Sigmoid colon (tissue), 7 donors: ENCODE results near the gene RLN1. TPM values are rescaled to one million over a fixed set of nuclear protein-coding genes. Genes with fewer than 3 reads are reported as not detected.
"Not testable (repeated sequence)": the region's sequence is repeated elsewhere in the genome, so short reads cannot be mapped to it uniquely, and the experiment has no call there.

Source experiments
- DNase-seq: peaks from one replicate; pipeline ENCODE4 v3.0.0-alpha.2; 2019
- H3K27ac ChIP-seq, 4 donors: fragments of 200-600 bp; sonication (generic); one replicate each; pipeline ENCODE4 v1.5.1; 2016 to 2019; ENCODE audit warnings: mild to moderate bottlenecking in 1 of 4
- H3K27me3 ChIP-seq, 3 donors: fragments of 200-600 bp; sonication (generic); one replicate each; pipeline ENCODE4 v1.5.1; 2019; ENCODE audit warnings: mild to moderate bottlenecking in 1 of 3
- H3K36me3 ChIP-seq, 4 donors: fragments of 200-600 bp; sonication (generic); one replicate each; pipeline ENCODE4 v1.5.1; 2016 to 2019
- H3K4me1 ChIP-seq, 4 donors: fragments of 200-600 bp; sonication (generic); one replicate each; pipeline ENCODE4 v1.5.1; 2017 to 2019
- H3K4me3 ChIP-seq, 4 donors: fragments of 200-600 bp; sonication (generic); one replicate each; pipeline ENCODE4 v1.5.1; 2017 to 2019; ENCODE audit warnings: mild to moderate bottlenecking in 2 of 4, moderate library complexity in 1 of 4
- H3K9me3 ChIP-seq, 4 donors: fragments of 200-600 bp in 3 of 4; sonication (generic) in 3 of 4; one replicate each; pipeline versions ENCODE4 v1.5.1 to v1.6.1; 2013 to 2019
- CTCF ChIP-seq, 4 experiments: fragments of 450-650 bp in 3 of 4; fragments of 200-600 bp in 1 of 4; IDR thresholded peaks; one replicate each; pipeline ENCODE4 v1.5.1; 2016 to 2019; ENCODE audit warnings: antibody characterized with exemption in 4 of 4, mild to moderate bottlenecking in 3 of 4, moderate library complexity in 2 of 4
- EP300 ChIP-seq, 4 donors: sonication (generic); formaldehyde crosslinking; IDR thresholded peaks; one replicate each; pipeline ENCODE4 v1.6.1; 2017; ENCODE audit warnings: antibody characterized with exemption in 4 of 4
- POLR2A ChIP-seq, 2 donors: fragments of 450-650 bp; IDR thresholded peaks; one replicate each; pipeline ENCODE4 v1.6.1; 2016; ENCODE audit warnings: antibody characterized with exemption in 2 of 2, mild to moderate bottlenecking in 2 of 2, moderate library complexity in 2 of 2
- POLR2AphosphoS5 ChIP-seq, 4 donors: sonication (generic); formaldehyde crosslinking; IDR thresholded peaks; one replicate each; pipeline ENCODE4 v1.6.1; 2017; ENCODE audit warnings: antibody characterized with exemption in 4 of 4
- WGBS, 2 donors: extraction: QIAGEN DNeasy Blood & Tissue Kit; methylation state at CpG; one replicate each; pipeline ENCODE4 v1.1.7; 2013; 5-methylcytosine and 5-hydroxymethylcytosine counted together
- intact Hi-C: fragments of 100-400 bp; cut with DNase I; formaldehyde crosslinking; loops from one replicate; pipeline ENCODE4 v1.15.1; 2023
- polyA plus RNA-seq, 3 donors: library from polyadenylated mRNA; stranded (reverse); fragments of 200-250 nt; gene quantifications; one replicate each; pipeline ENCODE4 v1.2.3, GENCODE V29; 2013
- total RNA-seq, 4 donors: library from RNA; depleted of rRNA; stranded (reverse); fragments of >200 nt; gene quantifications; one replicate each; pipeline ENCODE4 v1.1.0, GENCODE V29; 2016
- donor health status: healthy with polysubstance abuse.
- donor health status: Bipolar disorder and iron deficiency.
- donor health status: healthy.

The RLN1 gene
- total and polyA plus RNA-seq, 7 donors: 0.51 TPM; not detected in 6

- no peaks in the 10 kb centered on the region for H3K9me3 ChIP-seq
- no peak overlapping the region for H3K27ac ChIP-seq
- peaks cover 0 to 4% (median 0%) of the 10 kb centered on the region in 3 donors for H3K27me3 ChIP-seq
- no peaks in the 10 kb centered on the region for H3K4me1 ChIP-seq
- no peaks in the 10 kb centered on the region for H3K36me3 ChIP-seq
- no peak for DNase-seq
- no peak overlapping the region for H3K4me3 ChIP-seq
- 77 to 84% methylated on average over 10 of the region's 10 CpGs for WGBS, 2 donors
- TF ChIP-seq POLR2AphosphoS5 (IDR thresholded peaks at IDR 0.05) (no peak), CTCF (IDR thresholded peaks at IDR 0.05) (no peak), EP300 (IDR thresholded peaks at IDR 0.05) (no peak)
- intact Hi-C loops: no loop called here
These were observed 12.7 kb downstream of the RLN1 start for GRCh38 chr9:5326893-5327548.

DNA sequence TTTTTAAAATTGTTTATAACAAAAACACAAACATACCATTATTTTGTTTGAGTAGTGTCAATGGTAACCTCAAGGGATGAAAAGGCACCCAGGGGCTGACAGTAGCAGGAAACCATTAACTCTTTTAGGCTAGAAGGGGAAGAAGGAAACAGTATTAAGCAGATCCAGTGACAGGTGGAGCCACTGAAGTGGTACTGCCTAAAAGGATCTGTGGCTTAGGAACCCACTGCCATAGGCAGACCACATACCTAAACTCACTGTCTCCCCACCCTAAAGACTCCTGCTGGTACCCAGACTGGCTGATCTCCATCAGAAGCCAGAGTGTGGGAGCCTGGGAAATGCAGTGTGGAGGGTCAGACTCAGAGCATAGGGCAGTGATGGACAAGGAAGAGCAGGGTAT, 13.5 kb downstream of the RLN1 start:
- Histone ChIP-seq H3K4me1 (no peaks in the 10 kb centered on the region), H3K4me3 (no peak overlapping the region), H3K9me3 (no peaks in the 10 kb centered on the region), H3K27ac (no peak overlapping the region), H3K27me3 (peaks cover 0 to 4% (median 0%) of the 10 kb centered on the region in 3 donors), H3K36me3 (no peaks in the 10 kb centered on the region)
- DNase-seq: no peak
- intact Hi-C loops: no loop called here
- TF ChIP-seq POLR2AphosphoS5 (IDR thresholded peaks at IDR 0.05): no peak
- no peak for TF ChIP-seq POLR2A (IDR thresholded peaks at IDR 0.05)
- TF ChIP-seq CTCF (IDR thresholded peaks at IDR 0.05): no peak
- no peak for TF ChIP-seq EP300 (IDR thresholded peaks at IDR 0.05)

GRCh38 chr9:5321601-5322000, 18.1 kb downstream of the RLN1 start:
- H3K4me1 ChIP-seq, H3K27me3 ChIP-seq, intact Hi-C loops, H3K9me3 ChIP-seq, H3K27ac ChIP-seq, DNase-seq, H3K36me3 ChIP-seq, H3K4me3 ChIP-seq: not testable (repeated sequence)
- 77 to 89% methylated on average over 1 of the region's 1 CpG for WGBS, 2 donors

DNA sequence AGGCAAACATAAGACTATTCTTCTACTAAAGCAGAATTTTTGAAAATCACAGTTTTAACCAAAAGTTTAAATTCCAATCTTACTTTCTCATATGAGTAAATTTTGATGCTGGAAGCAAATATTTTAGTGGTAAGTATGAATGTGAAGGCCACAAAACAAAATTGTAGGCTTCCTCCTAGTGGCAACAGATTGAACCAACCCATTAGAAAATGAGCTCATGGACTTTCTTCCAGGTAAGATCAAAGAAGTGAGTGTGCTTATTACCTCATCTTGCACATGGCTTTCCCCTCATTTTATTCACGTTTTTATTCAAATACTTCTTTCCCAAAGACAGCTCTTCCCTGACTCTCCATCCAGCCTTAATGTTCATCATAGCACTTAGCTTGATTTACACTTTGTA, 18.6 kb downstream of the RLN1 start:
- H3K4me3 ChIP-seq: no peak overlapping the region
- no peaks in the 10 kb centered on the region for H3K36me3 ChIP-seq
- no peaks in the 10 kb centered on the region for H3K4me1 ChIP-seq
- WGBS, 2 donors: 24 to 39% methylated on average over 1 of the region's 1 CpG
- H3K9me3 ChIP-seq: peaks cover 0 to 4% (median 0%) of the 10 kb centered on the region in 4 donors
- TF ChIP-seq CTCF (IDR thresholded peaks at IDR 0.05) (no peak), EP300 (IDR thresholded peaks at IDR 0.05) (no peak)
- intact Hi-C loops: no loop called here
- no peak overlapping the region for H3K27ac ChIP-seq
- no peak for DNase-seq
- peaks cover 0 to 4% (median 0%) of the 10 kb centered on the region in 3 donors for H3K27me3 ChIP-seq

GRCh38 chr9:5316406-5316805, 23.3 kb downstream of the RLN1 start:
- H3K27me3 ChIP-seq, H3K27ac ChIP-seq, DNase-seq, H3K36me3 ChIP-seq, H3K4me3 ChIP-seq, intact Hi-C loops, H3K4me1 ChIP-seq: not testable (repeated sequence)
- peaks cover 0 to 13% (median 3%) of the 10 kb centered on the region in 4 donors for H3K9me3 ChIP-seq
- 95 to 98% methylated on average over 1 of the region's 1 CpG for WGBS, 2 donors

DNA sequence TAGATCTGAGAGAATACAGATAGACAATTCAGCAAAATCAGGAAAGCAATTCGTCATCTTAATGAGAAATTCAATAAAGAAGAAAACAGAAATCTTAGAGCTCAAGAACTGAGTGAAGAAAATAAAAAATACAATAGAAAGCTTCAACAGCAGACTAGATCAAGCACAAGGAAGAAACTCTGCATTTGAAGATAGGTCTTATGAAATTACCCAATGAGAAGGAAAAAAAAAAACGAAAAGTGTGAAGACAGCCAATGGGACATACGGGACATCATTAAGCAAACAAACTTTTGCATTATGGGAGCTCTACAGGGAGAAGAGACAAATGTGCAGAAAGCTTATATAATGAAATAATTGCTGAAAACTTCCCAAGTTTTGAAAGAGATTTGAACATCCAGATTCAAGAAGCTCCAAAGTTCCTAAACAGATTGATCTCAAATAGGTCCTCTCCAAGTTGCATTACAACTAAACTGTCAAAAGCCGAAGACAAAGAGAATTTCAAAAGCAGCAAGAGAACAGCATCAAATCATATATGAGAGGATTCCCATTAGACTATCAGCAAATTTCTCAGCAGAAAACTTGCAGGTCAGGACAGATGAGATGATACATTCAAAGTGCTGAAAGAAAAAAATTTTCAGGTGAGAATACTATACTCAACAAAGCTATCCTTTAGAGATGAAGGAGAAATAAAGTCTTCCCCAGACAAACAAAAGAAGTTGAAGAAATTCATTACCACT, 24.3 kb downstream of the RLN1 start:
- TF ChIP-seq EP300 (IDR thresholded peaks at IDR 0.05) (no peak), POLR2A (IDR thresholded peaks at IDR 0.05) (no peak), POLR2AphosphoS5 (IDR thresholded peaks at IDR 0.05) (no peak), CTCF (IDR thresholded peaks at IDR 0.05) (no peak)
- H3K27ac ChIP-seq: no peak overlapping the region
- no peaks in the 10 kb centered on the region for H3K36me3 ChIP-seq
- peaks cover 0 to 13% (median 3%) of the 10 kb centered on the region in 4 donors for H3K9me3 ChIP-seq
- H3K4me3 ChIP-seq: no peak overlapping the region
- WGBS, 2 donors: 58 to 69% methylated on average over 4 of the region's 4 CpGs
- intact Hi-C loops: no loop called here
- DNase-seq: no peak
- no peaks in the 10 kb centered on the region for H3K4me1 ChIP-seq
- no peaks in the 10 kb centered on the region for H3K27me3 ChIP-seq
